ENCODE measurements around the gene VGLL4.

VGLL4 gene

GRCh38 chr3:11567516-11568467 lies 75.9 kb downstream of the VGLL4 start:
- peak overlapping the region; percentile 25 for H3K4me3 ChIP-seq (replicated peaks; ENCODE audit: low read depth, low read length)
- TF ChIP-seq, protein P1, sequence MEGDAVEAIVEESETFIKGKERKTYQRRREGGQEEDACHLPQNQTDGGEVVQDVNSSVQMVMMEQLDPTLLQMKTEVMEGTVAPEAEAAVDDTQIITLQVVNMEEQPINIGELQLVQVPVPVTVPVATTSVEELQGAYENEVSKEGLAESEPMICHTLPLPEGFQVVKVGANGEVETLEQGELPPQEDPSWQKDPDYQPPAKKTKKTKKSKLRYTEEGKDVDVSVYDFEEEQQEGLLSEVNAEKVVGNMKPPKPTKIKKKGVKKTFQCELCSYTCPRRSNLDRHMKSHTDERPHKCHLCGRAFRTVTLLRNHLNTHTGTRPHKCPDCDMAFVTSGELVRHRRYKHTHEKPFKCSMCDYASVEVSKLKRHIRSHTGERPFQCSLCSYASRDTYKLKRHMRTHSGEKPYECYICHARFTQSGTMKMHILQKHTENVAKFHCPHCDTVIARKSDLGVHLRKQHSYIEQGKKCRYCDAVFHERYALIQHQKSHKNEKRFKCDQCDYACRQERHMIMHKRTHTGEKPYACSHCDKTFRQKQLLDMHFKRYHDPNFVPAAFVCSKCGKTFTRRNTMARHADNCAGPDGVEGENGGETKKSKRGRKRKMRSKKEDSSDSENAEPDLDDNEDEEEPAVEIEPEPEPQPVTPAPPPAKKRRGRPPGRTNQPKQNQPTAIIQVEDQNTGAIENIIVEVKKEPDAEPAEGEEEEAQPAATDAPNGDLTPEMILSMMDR (IDR thresholded peaks at IDR 0.05; ENCODE audit: low read depth, low read length, missing control alignments): no peak
- DNase-seq (ENCODE audit: extremely low read depth, low read depth): no peak

GRCh38 chr3:11566916-11567315 lies 76.8 kb downstream of the VGLL4 start:
- no peak for DNase-seq (ENCODE audit: extremely low read depth, low read depth)
- TF ChIP-seq, protein P1 (IDR thresholded peaks at IDR 0.05; ENCODE audit: low read depth, low read length, missing control alignments): no peak
- H3K4me3 ChIP-seq (replicated peaks; ENCODE audit: low read depth, low read length): no peak overlapping the region

GRCh38 chr3:11566478-11566877 lies 77.2 kb downstream of the VGLL4 start:
- TF ChIP-seq, protein P1 (IDR thresholded peaks at IDR 0.05; ENCODE audit: low read depth, low read length, missing control alignments): no peak
- no peak overlapping the region for H3K4me3 ChIP-seq (replicated peaks; ENCODE audit: low read depth, low read length)
- no peak for DNase-seq (ENCODE audit: extremely low read depth, low read depth)

- DNase-seq (ENCODE audit: extremely low read depth, low read depth): no peak
- no peak overlapping the region for H3K4me3 ChIP-seq (replicated peaks; ENCODE audit: low read depth, low read length)
- TF ChIP-seq, protein P1 (IDR thresholded peaks at IDR 0.05; ENCODE audit: low read depth, low read length, missing control alignments): no peak
Observed at GRCh38 chr3:11565932-11566331, 77.8 kb downstream of the VGLL4 start.

DNA sequence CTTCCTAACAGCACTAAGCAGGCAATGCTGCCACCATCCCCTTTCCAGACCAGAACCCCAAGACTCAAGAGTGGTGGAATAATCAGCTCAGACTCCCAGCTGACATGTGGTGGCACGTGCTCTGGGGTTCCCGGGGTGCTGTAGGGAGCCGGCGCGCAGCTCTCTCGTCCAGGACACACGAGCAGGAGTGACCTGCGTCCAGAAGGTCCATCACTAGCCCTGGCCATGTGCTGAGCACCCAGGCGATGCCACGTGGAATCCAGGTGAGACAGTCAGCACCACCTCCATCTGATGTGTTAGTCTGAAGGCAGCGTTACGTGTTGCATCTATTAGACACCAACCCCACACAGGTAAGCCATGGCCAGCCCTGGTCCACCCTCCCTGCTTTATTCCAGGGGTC lies 78.2 kb downstream of the VGLL4 start:
- no peak overlapping the region for H3K4me3 ChIP-seq (replicated peaks; ENCODE audit: low read depth, low read length)
- DNase-seq (ENCODE audit: extremely low read depth, low read depth): no peak
- TF ChIP-seq, protein P1 (IDR thresholded peaks at IDR 0.05; ENCODE audit: low read depth, low read length, missing control alignments): no peak

GRCh38 chr3:11565072-11565471 lies 78.6 kb downstream of the VGLL4 start:
- TF ChIP-seq, protein P1 (IDR thresholded peaks at IDR 0.05; ENCODE audit: low read depth, low read length, missing control alignments): no peak
- H3K4me3 ChIP-seq (replicated peaks; ENCODE audit: low read depth, low read length): no peak overlapping the region
- no peak for DNase-seq (ENCODE audit: extremely low read depth, low read depth)
